ENCODE measurements around the gene TNS4. TPM values are rescaled to one million over a fixed set of nuclear protein-coding genes. Genes with fewer than 3 reads are reported as not detected.

TNS4 gene
- total RNA-seq, 4 donors from 2014 or later: 413 to 1,865 (median 485) TPM

GRCh38 chr17:40487371-40488020 lies 13.9 kb downstream of the TNS4 start:
- TF ChIP-seq, protein P1, sequence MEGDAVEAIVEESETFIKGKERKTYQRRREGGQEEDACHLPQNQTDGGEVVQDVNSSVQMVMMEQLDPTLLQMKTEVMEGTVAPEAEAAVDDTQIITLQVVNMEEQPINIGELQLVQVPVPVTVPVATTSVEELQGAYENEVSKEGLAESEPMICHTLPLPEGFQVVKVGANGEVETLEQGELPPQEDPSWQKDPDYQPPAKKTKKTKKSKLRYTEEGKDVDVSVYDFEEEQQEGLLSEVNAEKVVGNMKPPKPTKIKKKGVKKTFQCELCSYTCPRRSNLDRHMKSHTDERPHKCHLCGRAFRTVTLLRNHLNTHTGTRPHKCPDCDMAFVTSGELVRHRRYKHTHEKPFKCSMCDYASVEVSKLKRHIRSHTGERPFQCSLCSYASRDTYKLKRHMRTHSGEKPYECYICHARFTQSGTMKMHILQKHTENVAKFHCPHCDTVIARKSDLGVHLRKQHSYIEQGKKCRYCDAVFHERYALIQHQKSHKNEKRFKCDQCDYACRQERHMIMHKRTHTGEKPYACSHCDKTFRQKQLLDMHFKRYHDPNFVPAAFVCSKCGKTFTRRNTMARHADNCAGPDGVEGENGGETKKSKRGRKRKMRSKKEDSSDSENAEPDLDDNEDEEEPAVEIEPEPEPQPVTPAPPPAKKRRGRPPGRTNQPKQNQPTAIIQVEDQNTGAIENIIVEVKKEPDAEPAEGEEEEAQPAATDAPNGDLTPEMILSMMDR (IDR thresholded peaks at IDR 0.05): no peak
- no peak for TF ChIP-seq POLR2A (IDR thresholded peaks at IDR 0.05)
- 53 to 67% methylated on average over 7 of the region's 7 CpGs for WGBS, 2 donors
- intact Hi-C loops (cut with DNase I; ENCODE audit: low total_unique reads): no loop called here
- H3K4me3 ChIP-seq (ENCODE audit: low read depth, poor library complexity, severe bottlenecking): no peak overlapping the region
- no peak for DNase-seq (ENCODE audit: low spot score in 2 of 2)

DNA sequence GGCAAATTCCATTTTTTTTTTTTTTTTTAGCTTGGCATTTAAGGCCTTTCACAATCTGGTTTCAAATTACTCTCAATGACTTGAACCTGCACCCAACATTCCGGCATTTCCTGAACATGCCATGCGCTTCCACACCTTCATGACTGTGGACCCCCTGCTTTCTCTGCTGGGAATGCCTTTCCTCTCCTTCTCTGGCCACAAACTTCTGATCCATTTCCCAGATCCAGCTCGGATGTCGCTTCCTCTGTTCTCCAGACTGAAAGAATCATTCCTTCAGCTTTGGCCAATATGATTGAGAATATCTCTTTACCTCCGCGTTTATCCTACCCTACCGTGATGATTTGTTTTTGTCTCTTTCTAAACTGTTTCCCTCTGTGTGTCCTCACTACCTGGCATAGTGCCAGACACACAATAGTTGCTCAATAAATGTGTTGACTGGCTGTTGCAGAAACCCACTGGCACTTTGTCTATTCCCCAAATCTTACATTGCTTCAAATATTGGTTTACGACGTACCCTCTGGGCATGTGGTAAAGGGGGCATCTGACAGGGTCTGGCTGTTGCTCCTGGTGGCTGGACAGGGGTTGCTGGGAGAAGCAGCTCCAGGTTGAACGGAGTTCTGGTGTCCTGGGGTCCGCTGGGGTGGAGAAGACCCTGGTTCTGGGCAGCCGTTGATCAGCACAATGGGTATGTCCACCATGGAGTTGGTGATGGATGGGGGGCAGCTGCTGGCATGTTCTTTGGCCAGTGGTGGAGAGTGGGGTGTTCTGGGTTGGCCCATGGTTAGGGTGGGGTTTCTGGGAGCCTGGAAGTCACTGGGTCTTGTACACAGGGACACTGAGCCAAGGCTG lies 14.7 kb downstream of the TNS4 start:
- WGBS, 2 donors: 63% methylated on average over 12 of the region's 12 CpGs
- TF ChIP-seq POLR2A (IDR thresholded peaks at IDR 0.05): no peak
- TF ChIP-seq, protein P1 (IDR thresholded peaks at IDR 0.05): no peak
- DNase-seq (ENCODE audit: low spot score in 2 of 2): no peak
- intact Hi-C loops (cut with DNase I; ENCODE audit: low total_unique reads): no loop called here
- H3K4me3 ChIP-seq (ENCODE audit: low read depth, poor library complexity, severe bottlenecking): no peak overlapping the region

- TF ChIP-seq, protein P1 (IDR thresholded peaks at IDR 0.05): no peak
- no peak for TF ChIP-seq POLR2A (IDR thresholded peaks at IDR 0.05)
- intact Hi-C loops (cut with DNase I; ENCODE audit: low total_unique reads): no loop called here
- peak in 1 of 2 donors; percentile 78 for DNase-seq (ENCODE audit: low spot score in 2 of 2)
- WGBS, 2 donors: 37 to 39% methylated on average over 17 of the region's 17 CpGs
- H3K4me3 ChIP-seq (ENCODE audit: low read depth, poor library complexity, severe bottlenecking): no peak overlapping the region
Measured at GRCh38 chr17:40485851-40486521, 15.4 kb downstream of the TNS4 start.

GRCh38 chr17:40484973-40485530 lies 16.4 kb downstream of the TNS4 start:
- no peak for DNase-seq (ENCODE audit: low spot score in 2 of 2)
- 80 to 82% methylated on average over 7 of the region's 7 CpGs for WGBS, 2 donors
- no peak overlapping the region for H3K4me3 ChIP-seq (ENCODE audit: low read depth, poor library complexity, severe bottlenecking)
- intact Hi-C loops (cut with DNase I; ENCODE audit: low total_unique reads): no loop called here
- TF ChIP-seq, protein P1 (IDR thresholded peaks at IDR 0.05): no peak
- no peak for TF ChIP-seq POLR2A (IDR thresholded peaks at IDR 0.05)

GRCh38 chr17:40484285-40484972 lies 17.0 kb downstream of the TNS4 start:
- DNase-seq (ENCODE audit: low spot score in 2 of 2): no peak
- no peak for TF ChIP-seq POLR2A (IDR thresholded peaks at IDR 0.05)
- TF ChIP-seq, protein P1 (IDR thresholded peaks at IDR 0.05): no peak
- no peak overlapping the region for H3K4me3 ChIP-seq (ENCODE audit: low read depth, poor library complexity, severe bottlenecking)
- 65 to 76% methylated on average over 14 to 18 of the region's 18 CpGs for WGBS, 2 donors
- intact Hi-C loops (cut with DNase I; ENCODE audit: low total_unique reads): no loop called here

All from lower leg skin (tissue), 4 donors.